NCI-H2196 (cell line): Measurements from ENCODE around the gene MYBPC1.
"Not testable (repeated sequence)": the region's sequence is repeated elsewhere in the genome, so short reads cannot be mapped to it uniquely, and the experiment has no call there.

Experiments used
- DNase-seq: peaks from one replicate; lab custom pipeline; 2025; ENCODE audit not compliant: unreplicated experiment; lab: John Stamatoyannopoulos, UW

Gene MYBPC1

GRCh38 chr12:101650346-101651117 is 55.8 kb downstream of the MYBPC1 start:
- no peak for DNase-seq

GRCh38 chr12:101653030-101653429 is 58.3 kb downstream of the MYBPC1 start:
- no peak for DNase-seq

- no peak for DNase-seq
These were observed 58.7 kb downstream of the MYBPC1 start for GRCh38 chr12:101653503-101653902.

DNA sequence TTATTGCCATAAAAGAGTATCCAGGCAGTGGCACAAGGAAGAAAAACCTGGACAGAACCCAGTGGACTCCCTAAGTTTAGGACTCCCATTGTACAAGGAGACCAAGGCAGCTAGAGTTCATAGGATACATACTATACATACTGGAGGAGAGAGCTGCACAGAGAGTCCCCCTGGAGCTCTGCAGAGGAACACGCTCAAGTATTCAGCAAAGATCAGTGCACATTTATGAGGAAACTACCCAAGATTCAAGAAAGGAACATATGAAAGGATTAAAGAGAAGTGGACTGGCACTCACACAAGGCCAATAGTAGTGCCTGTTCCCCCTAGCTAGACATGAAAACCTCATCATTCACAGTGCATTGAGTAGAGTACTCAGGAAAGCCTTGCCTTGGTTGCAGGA is 59.7 kb downstream of the MYBPC1 start:
- DNase-seq: no peak

DNA sequence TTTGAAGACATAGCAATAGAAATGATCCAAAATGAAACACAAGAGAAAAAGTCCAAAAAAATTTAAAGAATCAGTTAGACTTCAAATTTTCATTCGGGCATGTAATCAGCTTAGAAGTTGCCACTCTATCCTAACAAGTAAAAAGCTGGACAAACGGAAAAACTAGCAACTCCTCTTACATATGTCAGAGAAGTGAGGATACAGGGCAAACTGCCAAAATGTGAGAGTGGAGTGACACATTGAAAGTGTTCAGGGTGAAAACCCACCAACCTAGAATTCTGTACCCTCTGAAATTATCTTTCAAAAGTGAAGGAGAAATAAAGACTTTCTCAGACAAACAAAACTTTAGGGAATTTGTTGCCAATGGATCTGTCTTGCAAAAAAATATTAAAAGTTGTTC is 60.6 kb downstream of the MYBPC1 start:
- no peak for DNase-seq

DNA sequence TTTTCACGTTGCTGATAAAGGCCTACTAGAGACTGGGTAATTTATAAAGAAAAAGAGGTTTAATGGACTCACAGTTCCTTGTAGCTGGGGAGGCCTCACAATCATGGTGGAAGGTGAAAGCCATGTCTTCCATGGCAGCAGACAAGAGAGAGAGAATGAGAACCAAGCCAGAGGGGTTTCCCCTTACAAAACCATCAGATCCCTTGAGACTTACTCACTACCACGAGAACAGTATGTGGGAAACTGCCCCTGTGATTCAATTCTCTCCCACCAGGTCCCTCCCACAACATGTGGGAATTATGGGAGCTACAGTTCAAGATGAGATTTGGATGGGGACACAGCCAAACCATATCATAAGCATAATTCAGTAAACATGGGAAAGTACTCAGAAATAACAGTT is 65.9 kb downstream of the MYBPC1 start:
- not testable (repeated sequence) for DNase-seq

DNA sequence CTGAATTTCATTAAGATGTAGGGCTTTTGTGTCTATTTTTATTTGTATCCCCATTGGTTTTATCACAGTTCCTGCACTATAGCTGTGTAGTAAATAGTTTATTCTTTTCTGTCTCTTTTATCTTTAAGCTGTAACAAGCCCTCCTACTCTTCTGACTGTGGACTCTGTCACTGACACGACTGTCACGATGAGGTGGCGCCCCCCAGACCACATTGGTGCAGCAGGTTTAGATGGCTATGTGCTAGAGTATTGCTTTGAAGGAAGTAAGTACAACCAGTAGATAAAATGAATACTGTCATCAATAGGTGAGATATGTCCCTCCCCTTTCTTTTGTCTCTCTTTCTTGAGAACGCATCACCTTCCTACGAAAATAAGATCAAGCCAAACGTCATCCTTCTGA is 68.5 kb downstream of the MYBPC1 start:
- no peak for DNase-seq

GRCh38 chr12:101664992-101665391 is 70.2 kb downstream of the MYBPC1 start:
- no peak for DNase-seq

- no peak for DNase-seq
These were observed 71.4 kb downstream of the MYBPC1 start for GRCh38 chr12:101666052-101666728.

- DNase-seq: no peak
These were observed 72.8 kb downstream of the MYBPC1 start for GRCh38 chr12:101667591-101667990.

GRCh38 chr12:101670007-101670671 is 75.4 kb downstream of the MYBPC1 start:
- DNase-seq: no peak

GRCh38 chr12:101671157-101671791 is 76.5 kb downstream of the MYBPC1 start:
- DNase-seq: no peak

GRCh38 chr12:101671833-101672232 is 77.1 kb downstream of the MYBPC1 start:
- DNase-seq: no peak

- no peak for DNase-seq
These were observed 80.8 kb downstream of the MYBPC1 start for GRCh38 chr12:101675555-101675954.

- not testable (repeated sequence) for DNase-seq
These were observed 81.7 kb downstream of the MYBPC1 start for GRCh38 chr12:101676497-101676896.

GRCh38 chr12:101678081-101678480 is 83.3 kb downstream of the MYBPC1 start:
- DNase-seq: no peak

DNA sequence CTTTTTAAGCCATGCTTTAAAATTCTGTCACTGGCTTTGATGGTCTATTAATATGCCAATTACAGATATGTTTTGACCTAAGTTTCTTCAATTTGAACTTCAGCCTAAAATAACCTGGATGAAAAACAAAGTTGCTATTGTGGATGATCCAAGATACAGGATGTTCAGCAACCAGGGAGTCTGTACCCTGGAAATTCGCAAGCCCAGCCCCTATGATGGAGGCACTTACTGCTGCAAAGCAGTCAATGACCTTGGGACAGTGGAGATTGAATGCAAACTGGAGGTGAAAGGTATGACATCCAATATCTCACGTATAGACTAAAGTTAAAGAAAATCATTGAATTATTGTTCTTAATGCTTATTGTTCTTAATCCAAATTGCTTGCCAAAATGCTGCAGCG is 85.5 kb downstream of the MYBPC1 start:
- no peak for DNase-seq

DNA sequence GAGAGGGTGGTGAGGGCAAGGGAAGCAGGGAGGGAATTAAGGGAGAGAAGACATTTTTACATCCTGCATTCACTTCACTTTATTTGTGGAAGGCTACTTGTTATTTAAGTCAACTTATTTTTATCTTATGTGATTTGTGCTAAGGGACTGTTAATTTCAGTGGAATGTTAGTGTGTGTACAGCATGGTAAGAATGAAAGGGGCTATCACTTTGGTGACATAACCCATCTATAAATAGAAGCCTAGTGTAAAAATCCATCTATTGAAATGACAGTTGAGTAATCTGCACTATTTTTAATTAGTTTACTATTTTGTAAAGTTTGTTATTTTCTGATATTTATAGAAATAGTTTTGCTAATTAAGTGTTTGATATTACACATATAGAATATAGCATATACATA is 85.9 kb downstream of the MYBPC1 start:
- no peak for DNase-seq

GRCh38 chr12:101681627-101682026 is 86.9 kb downstream of the MYBPC1 start:
- DNase-seq: not testable (repeated sequence)

- no peak for DNase-seq
These were observed 90.3 kb downstream of the MYBPC1 start for GRCh38 chr12:101685092-101685491.

DNA sequence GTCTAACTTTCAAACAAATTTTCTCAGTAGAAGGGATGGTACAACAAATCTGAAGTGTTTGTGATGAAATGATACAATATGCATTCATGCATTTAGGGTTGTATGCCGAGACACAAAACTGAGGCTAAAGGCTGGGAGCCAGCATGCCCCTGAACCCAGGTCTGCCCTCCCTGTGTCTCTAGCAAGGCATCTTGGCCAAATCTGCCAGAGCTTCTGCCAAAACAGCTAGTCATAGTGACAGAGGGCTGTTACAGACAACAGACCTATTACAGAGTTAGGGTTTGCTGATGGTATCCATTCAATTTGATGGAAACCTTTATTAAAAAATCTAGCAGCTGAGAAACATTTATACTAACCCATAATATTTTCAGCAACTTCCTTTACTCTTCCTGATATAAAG is 91.4 kb downstream of the MYBPC1 start:
- no peak for DNase-seq
